Heart left ventricle (tissue), 13 donors: ENCODE results near the gene HYAL1.

Experiments used
- POLR2A ChIP-seq, 2 donors: fragments of 450-650 bp; IDR thresholded peaks; one replicate each; pipeline ENCODE4 v1.6.1; 2017; ENCODE audit warnings: antibody characterized with exemption in 2 of 2, mild to moderate bottlenecking in 2 of 2, moderate library complexity in 2 of 2
- TF ChIP-seq, protein P1 (sequence below), 12 donors: fragments of 200-600 bp; sonication (generic) in 4 of 12; IDR thresholded peaks; one replicate each; pipeline versions ENCODE4 v1.5.0 to v1.8.0; 2018 to 2022; ENCODE audit warnings: antibody characterized with exemption in 12 of 12, mild to moderate bottlenecking in 5 of 12
- donor health status: ischemic (EF 13 %, LVEDD 7.1; RV severe dilation, severe dysfunction).
- donor health status: DM: no; HTN: yes; CAD: no.
- donor health status: DM: no; HTN: no; CAD: no.
- donor health status: ischemic (EF 25% LVEDD 6.9; RV normal size, moderate dysfunction).
- donor health status: ischemic (EF 25% LVEDD 5.7; RV mildly dilated, moderate dysfunction).
- donor health status: ischemic (EF 35%, LVEDD 5.7; RV mildly dilated, moderate dysfunction).
- donor health status: nonischemic (EF 11% LVEDD 7.7; RV severe dilation, severe dysfunction).
- donor health status: DM: yes; HTN: yes; CAD: no.
- donor health status: PGD.
- donor health status: ischemic (EF 29% LVEDD 5.4; RV normal size, mild dysfunction).
- donor health status: nonischemic (EF 23%, LVEDD 6.1; RV moderate dilation, normal function).

- TF ChIP-seq, protein P1, sequence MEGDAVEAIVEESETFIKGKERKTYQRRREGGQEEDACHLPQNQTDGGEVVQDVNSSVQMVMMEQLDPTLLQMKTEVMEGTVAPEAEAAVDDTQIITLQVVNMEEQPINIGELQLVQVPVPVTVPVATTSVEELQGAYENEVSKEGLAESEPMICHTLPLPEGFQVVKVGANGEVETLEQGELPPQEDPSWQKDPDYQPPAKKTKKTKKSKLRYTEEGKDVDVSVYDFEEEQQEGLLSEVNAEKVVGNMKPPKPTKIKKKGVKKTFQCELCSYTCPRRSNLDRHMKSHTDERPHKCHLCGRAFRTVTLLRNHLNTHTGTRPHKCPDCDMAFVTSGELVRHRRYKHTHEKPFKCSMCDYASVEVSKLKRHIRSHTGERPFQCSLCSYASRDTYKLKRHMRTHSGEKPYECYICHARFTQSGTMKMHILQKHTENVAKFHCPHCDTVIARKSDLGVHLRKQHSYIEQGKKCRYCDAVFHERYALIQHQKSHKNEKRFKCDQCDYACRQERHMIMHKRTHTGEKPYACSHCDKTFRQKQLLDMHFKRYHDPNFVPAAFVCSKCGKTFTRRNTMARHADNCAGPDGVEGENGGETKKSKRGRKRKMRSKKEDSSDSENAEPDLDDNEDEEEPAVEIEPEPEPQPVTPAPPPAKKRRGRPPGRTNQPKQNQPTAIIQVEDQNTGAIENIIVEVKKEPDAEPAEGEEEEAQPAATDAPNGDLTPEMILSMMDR (IDR thresholded peaks at IDR 0.05), result no peak
- TF ChIP-seq POLR2A (IDR thresholded peaks at IDR 0.05), result no peak
Observed at GRCh38 chr3:50250514-50250913, 52.9 kb downstream of the HYAL1 start.
